Activated CD4-positive, alpha-beta memory T cell treated with anti-CD3 and anti-CD28 coated beads for 36 hours (primary cell): Measurements from ENCODE around the gene TEKTIP1. TPM values are rescaled to one million over a fixed set of nuclear protein-coding genes. Genes with fewer than 3 reads are reported as not detected.
A peak's percentile ranks its signal among the peaks of the same experiment; 100 is the strongest.

Source experiments
- CTCF ChIA-PET: fragments of 350-600 bp; sonication (Branson Sonifier 250); formaldehyde crosslinking; loops from one replicate; lab custom pipeline; 2021; ENCODE audit warnings: antibody characterized with exemption, inconsistent platforms; lab: Charles Lee
- POLR2A ChIA-PET: fragments of 350-600 bp; sonication (Branson Sonifier 250); formaldehyde crosslinking; loops from one replicate; lab custom pipeline; 2021; ENCODE audit warnings: antibody characterized with exemption; lab: Charles Lee
- DNase-seq: peaks from one replicate; pipeline ENCODE4 v3.0.0-alpha.2; 2020
- H3K27ac Mint-ChIP-seq: one replicate; pipeline ENCODE4 v1.8.0; 2021; ENCODE audit warnings: mixed read lengths
- H3K27me3 Mint-ChIP-seq: one replicate; pipeline ENCODE4 v1.8.0; 2021; ENCODE audit warnings: mixed read lengths
- H3K36me3 Mint-ChIP-seq: one replicate; pipeline ENCODE4 v1.8.0; 2021; ENCODE audit warnings: mixed read lengths
- H3K4me1 Mint-ChIP-seq: one replicate; pipeline ENCODE4 v1.8.0; 2021; ENCODE audit warnings: low read depth, mixed read lengths
- H3K4me3 Mint-ChIP-seq: one replicate; pipeline ENCODE4 v1.8.0; 2021; ENCODE audit warnings: mild to moderate bottlenecking, mixed read lengths
- H3K9me3 Mint-ChIP-seq: one replicate; pipeline ENCODE4 v1.8.0; 2021; ENCODE audit warnings: mixed read lengths
- intact Hi-C: fragments of 100-400 bp; cut with micrococcal nuclease; formaldehyde crosslinking; loops from one replicate; pipeline ENCODE4 v1.15.1; 2023
- total RNA-seq, 2 experiments: library from RNA; stranded (reverse); gene quantifications; one replicate each; pipeline ENCODE4 v1.2.3, GENCODE V29; 2021

The TEKTIP1 gene
- 1 to 10 TPM; 1.1 to 1.8 TPM for total RNA-seq

GRCh38 chr19:3538965-3539755 is at the start of gene TEKTIP1:
TEKTIP1 (plus strand) TSS chr19:3539174; CDS start chr19:3539178, 4 bp downstream.
- no peak within 1 kb of the TSS for H3K4me3 Mint-ChIP-seq
- peaks cover 21% of the 10 kb centered on the region for H3K36me3 Mint-ChIP-seq
- ChIA-PET CTCF (interaction anchor here (0.7 kb wide), 1 partner anchor 15 kb away, joined by 3 read pairs; no protein-coding TSS in a partner anchor), POLR2A (interaction anchor here (0.6 kb wide), 1 partner anchor 255 kb away, joined by 3 read pairs; no protein-coding TSS in a partner anchor)
- H3K9me3 Mint-ChIP-seq, result no peaks in the 10 kb centered on the region
- DNase-seq, result no peak
- H3K27me3 Mint-ChIP-seq, result no peaks in the 10 kb centered on the region
- no peaks in the 10 kb centered on the region for H3K4me1 Mint-ChIP-seq
- intact Hi-C loops, result no loop called here
- H3K27ac Mint-ChIP-seq, result no peak within 1 kb of the TSS

DNA sequence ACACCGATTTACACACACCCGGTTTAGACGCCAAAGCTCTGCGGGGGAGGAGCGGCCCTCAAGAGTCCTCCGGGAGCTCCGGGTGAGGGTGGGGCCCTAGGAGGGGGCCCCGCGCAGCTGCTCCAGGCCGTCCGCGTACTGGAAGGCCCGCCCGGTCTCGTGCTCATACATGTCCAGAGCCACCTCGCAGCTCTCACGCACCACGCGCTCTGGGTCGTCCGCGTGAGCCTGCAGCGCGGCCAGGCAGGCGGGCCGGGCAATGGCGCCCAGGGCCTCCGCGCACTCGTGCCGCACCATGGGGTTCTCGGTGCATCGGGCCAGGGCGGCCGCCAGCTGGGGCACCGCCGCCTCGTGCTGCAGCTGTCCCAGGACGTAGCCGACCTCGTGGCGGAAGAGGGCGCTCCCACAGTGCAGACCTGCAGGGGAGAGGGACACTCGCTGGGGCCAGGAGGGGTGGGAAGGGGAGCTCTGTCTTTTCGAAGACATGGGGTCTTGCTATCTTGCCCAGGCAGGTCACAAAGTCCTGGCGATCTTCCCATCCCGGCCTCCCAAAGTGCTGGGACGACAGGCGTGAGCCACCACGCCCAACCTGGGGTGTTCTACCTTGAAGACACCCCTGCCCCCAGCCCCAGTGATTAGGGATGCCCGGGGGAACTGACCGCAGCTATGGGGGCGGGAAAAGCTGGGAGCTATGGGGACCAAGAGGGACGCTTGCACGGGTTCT is 47.4 kb upstream of the TEKTIP1 start:
- POLR2A ChIA-PET, result interaction anchor here (2.0 kb wide), 1 partner anchor 8 kb away, joined by 5 read pairs; the partner anchor contains the start of gene DOHH
- Mint-ChIP-seq H3K27ac (no peak overlapping the region), H3K4me1 (peaks cover 6% of the 10 kb centered on the region), H3K4me3 (no peak overlapping the region), H3K36me3 (peaks cover 21% of the 10 kb centered on the region), H3K9me3 (no peaks in the 10 kb centered on the region), H3K27me3 (no peaks in the 10 kb centered on the region)
- intact Hi-C loops, result no loop called here
- DNase-seq, result no peak
- CTCF ChIA-PET, result no interaction called here

DNA sequence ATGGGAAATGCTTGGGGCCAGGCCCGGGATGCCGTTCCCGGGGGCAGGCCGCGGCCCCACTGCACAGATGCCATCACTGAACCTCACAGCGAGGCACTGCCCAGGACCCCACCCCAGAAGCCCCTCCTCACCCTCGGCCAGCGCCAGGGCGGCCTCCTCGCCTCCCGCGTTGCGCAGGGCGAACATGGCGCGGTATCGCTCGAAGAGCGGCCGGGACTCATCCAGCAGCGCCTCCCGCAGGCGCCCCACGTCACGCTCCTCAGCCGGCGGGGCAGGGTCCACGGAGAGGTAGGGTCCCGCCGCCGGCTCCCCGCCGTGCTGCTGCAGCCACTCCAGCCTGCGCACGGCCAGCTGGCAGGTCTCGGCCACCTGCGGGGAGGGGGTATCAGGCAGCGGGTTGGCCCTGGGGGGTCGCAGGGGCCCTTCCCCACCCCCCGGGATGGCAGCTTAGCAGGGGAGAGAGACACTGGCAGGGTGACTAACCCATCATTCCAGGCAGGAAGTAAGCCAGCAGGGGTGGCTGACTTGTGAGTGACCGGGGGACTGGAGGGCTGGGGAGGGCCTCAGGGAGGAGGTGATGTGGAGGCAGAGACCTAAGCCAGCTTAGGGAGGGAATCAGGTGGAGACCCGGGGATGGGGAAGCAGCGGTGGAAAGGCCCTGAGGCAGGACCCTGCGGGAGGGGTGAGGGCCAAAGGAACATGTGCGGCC is 46.7 kb upstream of the TEKTIP1 start:
- Mint-ChIP-seq H3K4me1 (peaks cover 8% of the 10 kb centered on the region), H3K9me3 (no peaks in the 10 kb centered on the region), H3K27ac (no peak overlapping the region), H3K27me3 (no peaks in the 10 kb centered on the region), H3K4me3 (no peak overlapping the region), H3K36me3 (peaks cover 21% of the 10 kb centered on the region)
- intact Hi-C loops, result no loop called here
- ChIA-PET CTCF (no interaction called here), POLR2A (interaction anchor here (2.0 kb wide), 1 partner anchor 8 kb away, joined by 5 read pairs; the partner anchor contains the start of gene DOHH)
- no peak for DNase-seq

- CTCF ChIA-PET, result no interaction called here
Observed at GRCh38 chr19:3492919-3493318, 46.1 kb upstream of the TEKTIP1 start.

DNA sequence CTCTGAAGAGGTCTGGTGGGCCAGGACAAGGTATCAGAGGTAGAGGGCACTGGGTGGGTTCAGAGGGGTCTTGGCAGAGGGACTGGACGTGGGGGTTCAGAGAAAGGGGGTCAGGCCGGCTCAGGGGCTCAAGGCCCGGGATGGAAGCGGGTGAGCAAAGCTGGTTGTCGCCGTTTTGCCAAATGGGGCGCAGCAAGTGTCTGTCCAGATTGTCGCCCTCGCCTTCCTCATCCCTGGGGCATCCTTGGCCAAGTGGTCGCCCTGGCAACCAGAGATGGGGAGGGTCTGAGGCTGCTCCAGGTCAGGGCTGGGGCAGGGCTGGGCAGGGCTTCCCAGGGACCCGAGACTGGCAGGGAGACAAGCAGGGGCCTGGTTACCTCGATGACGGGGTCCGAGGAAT is 45.3 kb upstream of the TEKTIP1 start:
- POLR2A ChIA-PET, result no interaction called here
- intact Hi-C loops, result no loop called here

More at GRCh38 chr19:3492919-3493318, 46.1 kb upstream of the TEKTIP1 start:
- no peaks in the 10 kb centered on the region for H3K27me3 Mint-ChIP-seq
- H3K27ac Mint-ChIP-seq, result no peak overlapping the region
- H3K36me3 Mint-ChIP-seq, result peaks cover 21% of the 10 kb centered on the region
- peaks cover 10% of the 10 kb centered on the region for H3K4me1 Mint-ChIP-seq
- POLR2A ChIA-PET, result no interaction called here
- H3K9me3 Mint-ChIP-seq, result no peaks in the 10 kb centered on the region
- intact Hi-C loops, result no loop called here
- DNase-seq, result no peak
- H3K4me3 Mint-ChIP-seq, result no peak overlapping the region

DNA sequence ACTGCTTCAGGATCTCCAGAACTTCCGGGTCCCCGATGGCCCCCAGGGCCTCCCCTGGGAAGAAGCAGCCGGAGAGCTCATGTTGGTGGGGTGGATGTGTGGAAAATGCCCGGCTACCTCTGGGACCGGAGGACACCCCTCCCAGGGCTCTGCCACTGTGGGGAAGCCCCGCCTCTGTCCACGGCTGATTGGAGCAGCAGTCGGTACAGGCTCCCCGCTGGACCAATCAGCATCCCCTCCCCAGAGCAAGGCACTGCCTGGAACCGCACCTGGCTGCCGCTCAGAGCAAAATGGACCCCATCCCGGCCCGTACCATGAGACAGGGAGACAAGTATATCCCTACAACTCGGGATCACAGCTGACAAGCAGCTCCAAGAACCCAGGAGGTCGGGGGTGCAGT is 44.9 kb upstream of the TEKTIP1 start:
- peaks cover 21% of the 10 kb centered on the region for H3K36me3 Mint-ChIP-seq
- ChIA-PET POLR2A (no interaction called here), CTCF (interaction anchor here (1.0 to 2.2 kb wide), 3 partner anchors 9 to 189 kb away, joined by 3 to 32 read pairs (median 3); partner anchors contain the start of gene SMIM44)
- intact Hi-C loops, result no loop called here
- no peaks in the 10 kb centered on the region for H3K27me3 Mint-ChIP-seq
- H3K27ac Mint-ChIP-seq, result peak overlapping the region; percentile 77
- peaks cover 11% of the 10 kb centered on the region for H3K4me1 Mint-ChIP-seq
- no peaks in the 10 kb centered on the region for H3K9me3 Mint-ChIP-seq
- peak overlapping the region; percentile 32 for H3K4me3 Mint-ChIP-seq
- DNase-seq, result peak; percentile 68

More for the DNA sequence above, 45.3 kb upstream of the TEKTIP1 start:
- Mint-ChIP-seq H3K36me3 (peaks cover 21% of the 10 kb centered on the region), H3K4me3 (no peak overlapping the region), H3K9me3 (no peaks in the 10 kb centered on the region), H3K4me1 (peaks cover 10% of the 10 kb centered on the region), H3K27me3 (no peaks in the 10 kb centered on the region), H3K27ac (no peak overlapping the region)
- no peak for DNase-seq
- CTCF ChIA-PET, result interaction anchor here (2.2 kb wide), 1 partner anchor 9 kb away, joined by 32 read pairs; the partner anchor contains the start of gene SMIM44

- Mint-ChIP-seq H3K9me3 (no peaks in the 10 kb centered on the region), H3K36me3 (peaks cover 21% of the 10 kb centered on the region), H3K4me1 (peaks cover 15% of the 10 kb centered on the region), H3K27me3 (no peaks in the 10 kb centered on the region), H3K27ac (peak overlapping the region; percentile 77), H3K4me3 (no peak overlapping the region)
- peak; percentile 82 for DNase-seq
- ChIA-PET CTCF (interaction anchor here (0.6 to 2.2 kb wide), 7 partner anchors 10 to 452 kb away, joined by 3 to 32 read pairs (median 3); partner anchors contain the start of gene SMIM44), POLR2A (no interaction called here)
- intact Hi-C loops, result no loop called here
Observed at GRCh38 chr19:3494559-3494958, 44.4 kb upstream of the TEKTIP1 start.

- POLR2A ChIA-PET, result no interaction called here
- peaks cover 19% of the 10 kb centered on the region for H3K36me3 Mint-ChIP-seq
- intact Hi-C loops, result no loop called here
- CTCF ChIA-PET, result interaction anchor here (1.9 kb wide), 1 partner anchor 11 kb away, joined by 8 read pairs; no protein-coding TSS in a partner anchor
- no peak overlapping the region for H3K4me3 Mint-ChIP-seq
- H3K27ac Mint-ChIP-seq, result no peak overlapping the region
- no peaks in the 10 kb centered on the region for H3K27me3 Mint-ChIP-seq
- H3K4me1 Mint-ChIP-seq, result peaks cover 22% of the 10 kb centered on the region
- no peaks in the 10 kb centered on the region for H3K9me3 Mint-ChIP-seq
- DNase-seq, result no peak
Observed at GRCh38 chr19:3496392-3497273, 42.3 kb upstream of the TEKTIP1 start.

GRCh38 chr19:3497757-3498520 is 41.0 kb upstream of the TEKTIP1 start:
- Mint-ChIP-seq H3K4me3 (no peak overlapping the region), H3K9me3 (no peaks in the 10 kb centered on the region), H3K4me1 (peaks cover 22% of the 10 kb centered on the region), H3K27ac (no peak overlapping the region), H3K27me3 (no peaks in the 10 kb centered on the region), H3K36me3 (peaks cover 16% of the 10 kb centered on the region)
- intact Hi-C loops, result no loop called here
- ChIA-PET CTCF (interaction anchor here (1.9 kb wide), 1 partner anchor 12 kb away, joined by 8 read pairs; no protein-coding TSS in a partner anchor), POLR2A (no interaction called here)
- no peak for DNase-seq

DNA sequence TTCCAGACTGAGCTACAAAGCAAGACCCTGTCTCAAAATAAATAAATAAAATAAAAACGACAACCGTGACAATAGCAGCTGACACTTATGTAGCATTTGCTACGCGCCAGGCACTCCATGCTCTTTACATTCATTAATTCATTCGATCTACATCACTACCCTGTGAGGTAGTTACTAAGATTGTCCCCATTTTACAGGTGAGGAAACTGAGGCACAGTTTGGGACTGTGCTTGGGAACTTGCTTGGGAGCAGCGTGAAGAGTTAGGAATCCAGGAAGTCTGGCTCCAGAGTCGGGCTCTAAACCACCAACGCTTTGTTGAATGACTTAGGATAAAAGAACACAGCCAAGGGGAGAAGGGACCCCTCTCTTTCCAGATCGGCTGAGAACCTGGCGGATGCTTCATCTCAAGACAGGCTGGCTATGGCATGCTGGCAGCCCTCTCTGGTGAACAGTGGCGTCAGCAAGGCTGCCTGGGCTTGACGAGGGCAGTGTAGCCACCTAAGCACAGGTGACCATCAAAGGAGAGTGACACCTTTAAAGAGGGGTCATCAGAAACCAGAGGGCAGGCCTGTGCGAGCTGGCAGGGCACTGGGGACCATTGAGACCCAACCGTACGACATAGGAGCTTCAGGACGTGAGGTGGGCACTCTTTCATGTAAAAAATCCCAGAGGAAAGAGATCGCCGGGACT is 39.1 kb upstream of the TEKTIP1 start:
- H3K9me3 Mint-ChIP-seq, result no peaks in the 10 kb centered on the region
- DNase-seq, result no peak
- H3K27ac Mint-ChIP-seq, result peak overlapping the region; percentile 95
- intact Hi-C loops, result loop anchor here (10.0 kb wide), 1 partner anchor 715 kb away; the partner anchor contains the start of genes SGTA and THOP1
- H3K4me3 Mint-ChIP-seq, result peak overlapping the region; percentile 85
- H3K36me3 Mint-ChIP-seq, result peaks cover 8% of the 10 kb centered on the region
- CTCF ChIA-PET, result interaction anchor here (1.1 to 2.7 kb wide), 3 partner anchors 15 to 195 kb away, joined by 3 to 19 read pairs (median 4); no protein-coding TSS in a partner anchor
- no peaks in the 10 kb centered on the region for H3K27me3 Mint-ChIP-seq
- peaks cover 21% of the 10 kb centered on the region for H3K4me1 Mint-ChIP-seq
- POLR2A ChIA-PET, result interaction anchor here (1.0 to 1.4 kb wide), 3 partner anchors 9 to 65 kb away, joined by 3 to 5 read pairs (median 4); no protein-coding TSS in a partner anchor
